Measurements from ENCODE around the gene POPDC2.

Gene POPDC2

DNA sequence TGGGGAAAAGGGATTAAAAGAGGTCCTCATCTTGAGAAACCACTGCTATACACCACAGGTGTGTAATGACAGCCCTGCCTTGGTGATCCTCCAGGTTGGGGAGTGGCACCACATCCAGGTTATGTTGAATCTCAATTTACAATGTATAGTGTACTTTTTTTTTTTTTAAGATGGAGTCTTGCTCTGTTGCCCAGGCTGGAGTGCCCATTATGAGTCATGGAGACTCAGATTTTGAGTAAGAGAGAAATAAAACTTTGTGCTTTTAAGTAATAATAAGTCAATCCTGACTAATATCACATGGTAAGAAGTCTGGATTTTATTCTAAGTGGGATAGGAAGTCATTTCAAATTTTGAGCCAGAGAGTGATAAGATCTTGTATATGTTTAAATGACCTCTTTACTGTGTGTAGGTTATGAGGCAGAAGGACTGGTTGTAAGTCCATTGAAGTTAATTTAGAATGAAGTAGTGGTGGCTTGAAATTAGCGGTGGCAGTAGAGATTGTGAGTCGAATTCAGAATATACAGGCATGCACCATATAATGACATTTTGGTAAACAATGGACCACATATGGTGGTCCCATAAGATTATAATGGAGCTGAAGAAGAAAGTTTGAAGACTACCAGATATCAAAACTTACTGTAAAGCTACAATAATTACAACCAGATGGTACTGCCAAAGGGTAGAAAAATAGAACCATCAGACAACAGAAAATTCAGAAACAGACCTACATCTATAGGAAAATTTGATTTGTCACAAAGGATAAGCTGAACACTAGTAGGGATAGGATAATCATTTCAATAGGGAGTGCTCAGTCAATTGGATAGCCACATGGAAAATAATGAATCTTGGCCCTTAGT, 20.7 kb downstream of the POPDC2 start:
- DNase-seq: no peak

DNA sequence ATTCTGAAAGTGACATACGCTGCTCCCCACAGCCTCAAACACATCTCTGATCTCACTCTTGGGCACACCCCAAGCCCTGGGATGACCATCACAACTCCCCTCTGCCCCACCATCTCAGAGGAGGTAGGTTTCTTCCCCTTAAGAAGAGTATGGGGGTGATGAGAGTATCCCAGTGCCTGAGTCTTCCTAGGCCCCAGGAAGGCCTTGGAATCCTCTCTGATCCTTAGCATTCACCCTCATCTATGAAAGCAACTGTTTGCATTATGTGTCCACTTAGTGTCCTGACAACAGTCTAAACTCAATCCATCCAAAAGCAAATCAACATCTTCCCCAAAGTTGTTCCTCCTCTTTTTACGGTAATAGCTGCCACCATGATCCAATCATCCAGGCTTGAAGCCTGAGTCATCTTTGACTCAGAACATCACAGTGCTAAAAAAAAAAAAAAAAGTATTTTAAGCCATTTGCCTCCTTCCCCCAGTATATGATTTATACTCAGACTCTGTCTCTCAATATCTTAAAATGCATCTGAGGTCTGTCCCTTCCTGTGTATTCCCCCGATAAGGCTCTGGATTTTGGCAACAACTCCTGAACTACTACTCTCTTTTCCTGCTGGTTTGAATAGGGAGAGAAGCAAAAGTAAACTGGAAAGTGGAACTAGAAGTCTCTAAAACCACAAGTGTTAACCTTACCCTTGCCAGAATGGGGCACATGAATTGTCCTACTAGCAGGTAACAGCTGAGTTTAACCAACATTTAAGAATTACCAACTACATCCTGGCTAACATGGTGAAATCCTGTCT, 22.5 kb downstream of the POPDC2 start:
- no peak for DNase-seq

GRCh38 chr3:119636891-119637611, 23.3 kb downstream of the POPDC2 start:
- DNase-seq: no peak

- no peak for DNase-seq
Measured at GRCh38 chr3:119636249-119636648, 24.1 kb downstream of the POPDC2 start.

DNA sequence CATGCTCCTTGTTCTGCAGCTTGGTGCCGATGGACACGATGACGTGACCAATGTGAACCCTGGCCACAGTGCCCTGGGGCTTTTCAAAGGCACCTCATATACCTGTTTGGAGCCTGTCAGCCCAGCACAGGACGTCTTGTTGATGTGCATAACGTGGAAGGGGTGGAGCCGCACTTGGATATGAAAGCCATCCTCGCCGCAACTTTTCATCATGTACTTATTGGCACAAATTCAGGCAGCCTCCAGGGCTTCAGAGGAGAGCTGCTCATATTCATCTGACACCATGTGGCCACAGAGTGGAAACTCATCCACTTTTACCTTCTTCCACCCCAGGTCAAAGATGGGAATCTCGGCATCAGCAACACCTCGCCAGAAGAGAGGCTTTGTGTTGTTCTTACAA, 24.7 kb downstream of the POPDC2 start:
- DNase-seq: no peak

- no peak for DNase-seq
Measured at GRCh38 chr3:119632829-119633228, 27.6 kb downstream of the POPDC2 start.

DNA sequence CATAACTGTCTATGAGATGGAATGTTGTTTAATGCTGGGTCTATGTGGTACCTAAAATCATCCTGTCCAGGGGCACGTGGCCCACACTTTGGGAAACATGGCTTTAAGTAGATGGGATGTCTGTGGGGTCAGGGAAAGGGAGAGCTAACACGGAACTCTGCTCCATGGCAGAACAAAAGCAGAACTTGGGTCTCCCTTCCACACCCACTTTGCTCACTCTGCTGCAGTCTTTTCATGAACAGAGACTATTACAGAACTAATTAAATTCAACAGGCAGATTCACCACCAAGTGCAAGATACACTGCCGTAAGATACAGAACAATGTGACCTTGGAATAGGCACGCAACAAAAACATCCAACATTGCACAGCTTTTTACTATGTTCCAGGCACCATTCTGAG, 28.2 kb downstream of the POPDC2 start:
- no peak for DNase-seq

DNA sequence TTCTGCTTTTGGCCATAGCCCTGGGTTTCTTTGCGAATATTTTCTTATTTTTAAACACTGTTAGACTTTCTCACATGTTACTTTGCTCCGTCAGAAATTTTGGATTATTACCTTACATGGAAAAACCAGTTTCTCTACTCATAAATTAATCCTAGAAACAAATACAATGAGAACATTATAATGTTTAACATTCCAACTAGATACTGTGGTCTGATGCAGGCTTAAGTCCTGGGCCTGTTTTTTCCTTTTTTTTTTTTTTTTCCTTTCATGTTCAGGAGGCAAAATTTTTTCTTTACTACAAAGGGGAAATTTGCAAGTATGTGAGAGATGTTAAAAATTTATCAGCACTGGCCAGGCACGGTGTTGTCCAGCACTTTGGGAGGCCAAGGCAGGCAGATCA, 28.9 kb downstream of the POPDC2 start:
- DNase-seq: no peak

DNA sequence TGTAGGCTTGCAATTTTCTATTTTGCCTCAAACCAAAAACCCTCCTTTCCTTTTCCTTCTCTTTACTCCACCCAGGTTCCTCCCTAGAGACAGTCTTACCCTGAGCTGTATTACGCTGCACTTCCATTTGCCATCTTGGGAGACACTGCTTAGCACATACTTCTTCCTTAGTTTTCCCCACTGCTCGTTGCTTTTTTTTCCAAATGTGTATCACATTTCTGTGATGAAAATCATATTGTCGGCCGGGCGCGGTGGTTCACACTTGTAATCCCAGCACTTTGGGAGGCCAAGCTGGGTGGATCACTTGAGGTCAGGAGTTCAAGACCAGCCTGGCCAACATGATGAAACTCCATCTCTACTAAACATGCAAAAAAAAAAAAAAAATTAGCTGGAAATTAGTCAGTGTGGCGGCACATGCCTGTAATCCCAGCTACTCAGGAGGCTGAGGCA, 29.5 kb downstream of the POPDC2 start:
- no peak for DNase-seq

DNA sequence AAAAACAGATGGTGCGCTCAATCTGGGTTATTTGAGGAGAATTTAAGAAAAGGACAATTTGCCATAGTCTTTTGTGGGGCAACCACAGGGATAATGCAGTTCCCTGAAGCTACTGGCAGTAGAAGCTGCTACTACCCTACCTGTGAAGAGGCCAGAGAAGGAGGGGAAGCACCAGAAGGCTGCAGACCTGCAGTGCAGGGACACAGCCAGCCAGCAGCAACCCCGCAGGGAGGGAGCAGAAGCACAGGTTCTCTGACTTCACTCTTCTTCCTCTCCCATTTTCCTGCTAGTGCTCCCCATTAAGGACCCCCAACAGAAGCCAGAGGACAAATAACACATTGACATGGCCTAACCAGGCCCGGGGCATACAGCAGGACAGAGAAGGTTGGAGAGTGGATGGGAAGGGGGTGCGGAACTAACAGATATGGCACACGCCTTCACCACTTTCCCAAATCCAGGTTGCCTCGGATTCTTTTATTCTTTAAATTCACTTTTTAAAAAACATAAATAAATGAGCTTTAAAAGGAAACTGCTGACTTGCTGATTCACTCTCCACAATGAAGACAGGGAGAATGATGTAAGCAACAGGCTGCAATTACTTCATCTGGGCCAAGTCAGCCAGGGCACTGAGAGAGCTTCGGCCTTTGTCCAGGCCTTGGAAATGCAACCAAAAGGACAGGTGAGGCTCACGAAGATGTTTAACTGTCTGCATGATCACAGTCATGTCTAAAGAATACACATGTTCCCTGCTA, 30.1 kb downstream of the POPDC2 start:
- DNase-seq: no peak

DNA sequence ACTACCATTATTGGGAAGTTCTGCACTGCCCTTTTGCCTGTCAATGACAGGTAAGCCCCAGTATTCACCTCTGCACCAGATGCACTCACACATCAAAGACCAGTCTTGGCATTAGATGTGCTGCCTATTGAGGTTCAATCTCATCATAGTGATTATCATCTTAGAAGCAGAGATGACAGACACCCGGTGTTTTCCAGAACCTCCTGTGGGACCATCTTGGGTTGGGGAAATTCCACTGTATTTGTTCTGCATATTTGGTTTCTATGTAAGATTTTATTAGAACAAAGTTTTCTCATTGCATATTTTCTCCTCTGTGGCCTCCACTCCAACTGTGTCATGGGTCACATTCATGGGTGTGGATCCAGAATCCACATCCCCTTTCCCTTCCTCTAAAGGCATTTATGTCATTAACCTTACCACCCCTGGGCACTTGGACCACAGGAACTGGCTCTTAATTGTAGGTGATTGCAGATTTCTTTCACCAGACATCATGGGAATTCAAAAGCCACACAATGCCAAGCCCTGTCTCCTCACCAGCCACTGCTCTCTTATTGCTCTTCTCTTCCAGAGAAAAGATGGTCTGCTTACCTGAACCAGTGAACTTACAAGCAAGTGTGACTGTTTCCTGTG, 31.5 kb downstream of the POPDC2 start:
- no peak for DNase-seq

DNA sequence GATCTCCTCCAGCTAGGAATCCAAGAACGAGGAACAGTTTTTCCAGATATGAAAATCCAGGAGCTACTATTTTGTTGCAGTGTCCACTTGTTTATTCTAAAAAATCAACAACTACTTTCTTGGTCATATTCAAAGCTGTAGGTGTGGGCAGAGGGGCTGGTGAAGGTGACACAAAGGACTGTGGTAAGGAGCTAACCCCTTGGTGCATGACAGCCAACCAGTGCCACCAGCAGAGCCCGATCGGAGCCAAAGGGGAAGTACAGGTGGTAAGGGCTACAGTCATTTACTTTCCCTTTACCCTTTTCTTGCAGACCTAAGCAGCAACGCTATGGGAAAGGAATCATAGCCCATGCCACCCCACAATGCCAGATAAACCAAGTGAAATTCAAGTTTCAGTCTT, 32.0 kb downstream of the POPDC2 start:
- DNase-seq: no peak

GRCh38 chr3:119627461-119627860, 32.9 kb downstream of the POPDC2 start:
- no peak for DNase-seq

DNA sequence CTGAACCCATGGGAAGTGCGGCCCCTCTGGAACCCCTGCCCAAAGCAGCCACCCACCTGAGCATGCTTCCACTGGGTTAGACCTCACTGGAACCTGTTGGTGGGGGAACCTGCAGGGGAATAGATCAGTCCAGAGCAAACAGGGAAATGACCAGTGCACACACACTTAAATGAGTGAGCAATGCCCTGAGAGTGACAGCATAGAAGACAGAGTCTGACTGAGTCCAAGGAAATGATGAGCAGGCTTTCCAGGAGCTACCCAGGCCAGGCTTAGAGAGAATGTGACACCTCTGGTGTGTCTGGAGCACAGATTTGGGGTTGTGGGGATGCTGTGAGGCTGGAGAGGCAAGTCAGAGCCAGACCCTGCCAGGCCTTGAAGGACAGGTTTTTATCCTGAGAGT, 34.2 kb downstream of the POPDC2 start:
- DNase-seq: no peak

DNA sequence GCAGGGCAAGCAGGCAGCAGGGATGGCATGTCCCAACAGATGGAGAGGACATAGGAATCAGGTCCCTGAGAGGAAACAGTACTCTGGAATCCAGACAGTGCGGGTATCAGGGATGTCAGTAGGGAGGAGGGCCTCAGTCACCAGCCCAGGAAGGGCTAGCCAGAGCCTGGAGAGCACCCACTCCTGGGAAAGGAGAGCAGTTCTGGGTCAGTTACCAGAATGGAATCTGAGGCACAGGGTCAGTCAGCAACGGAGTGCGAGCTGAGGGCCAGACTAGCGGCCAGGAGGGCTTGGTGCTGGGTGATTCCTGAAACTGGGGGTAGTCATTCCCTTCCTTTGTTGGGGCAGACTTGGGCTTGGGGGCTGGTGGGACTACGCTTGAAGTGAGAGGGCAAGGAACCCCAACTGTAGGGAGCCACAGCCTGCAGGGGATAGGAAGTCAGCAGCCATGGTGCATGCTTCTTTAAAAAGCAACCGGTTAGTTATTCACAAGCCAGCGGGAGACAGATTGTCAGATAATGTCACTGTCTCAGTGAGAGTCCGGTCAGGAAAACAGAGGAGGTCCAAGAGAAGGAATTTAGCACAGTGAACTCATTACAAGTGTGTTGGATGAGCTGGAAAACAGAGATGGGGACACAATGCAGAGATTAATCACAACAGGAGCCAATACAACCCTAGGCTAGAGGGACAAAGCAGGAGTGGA, 34.8 kb downstream of the POPDC2 start:
- no peak for DNase-seq

DNA sequence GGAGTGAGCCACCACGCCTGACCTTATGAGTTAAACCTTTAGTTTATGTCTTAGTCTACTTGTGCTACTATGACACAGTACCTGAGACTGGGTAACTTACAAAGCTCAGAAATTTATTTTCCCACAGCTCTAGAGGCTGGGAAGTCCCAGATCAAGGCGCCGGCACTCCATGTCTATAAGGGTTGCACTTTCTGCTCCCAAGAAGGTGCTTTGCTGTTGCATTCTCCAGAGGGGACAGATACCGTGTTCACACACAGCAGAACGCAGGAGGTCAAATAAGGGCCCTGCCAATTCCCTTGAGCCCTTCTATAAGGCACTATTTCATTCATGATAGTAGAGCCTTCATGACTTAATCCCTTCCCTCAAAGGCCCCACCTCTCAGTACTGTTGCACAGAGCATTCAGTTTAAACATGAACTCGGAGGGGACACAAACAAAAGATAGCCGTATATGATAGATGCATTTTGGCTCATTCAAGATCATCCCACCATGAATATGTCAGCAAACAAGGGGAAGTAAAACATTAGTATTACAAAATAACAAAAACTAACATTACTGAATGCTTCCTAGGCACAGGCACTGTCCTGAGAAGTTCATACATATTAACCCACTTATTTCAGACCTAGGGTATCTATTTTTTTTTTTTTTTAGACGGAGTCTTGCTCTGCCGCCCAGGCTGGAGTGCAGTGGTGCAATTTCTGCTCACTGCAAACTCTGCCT, 36.2 kb downstream of the POPDC2 start:
- DNase-seq: no peak

DNA sequence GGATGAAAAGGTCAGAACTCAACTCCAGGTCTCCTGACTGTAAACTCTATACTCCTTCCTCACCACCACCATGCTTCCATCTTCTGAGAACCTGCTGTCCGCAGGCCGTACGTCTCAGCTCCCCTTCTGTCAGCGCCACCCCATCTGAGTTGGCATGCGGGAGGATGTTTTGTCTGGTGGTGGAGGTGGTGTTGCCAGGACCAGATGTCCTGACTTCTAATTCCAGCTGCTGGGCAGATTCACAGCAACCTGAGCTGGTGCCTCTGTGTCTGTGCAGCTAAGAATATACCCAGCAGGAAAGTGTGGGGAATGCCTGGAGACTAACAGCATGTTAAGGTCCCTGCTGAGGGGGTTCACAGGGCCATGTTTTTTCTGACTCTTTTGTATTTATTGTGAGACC, 39.5 kb downstream of the POPDC2 start:
- no peak for DNase-seq

GRCh38 chr3:119619094-119619493, 41.3 kb downstream of the POPDC2 start:
- no peak for DNase-seq

GRCh38 chr3:119616056-119616455, 44.3 kb downstream of the POPDC2 start:
- no peak for DNase-seq

GRCh38 chr3:119613872-119614271, 46.5 kb downstream of the POPDC2 start:
- DNase-seq: no peak

- no peak for DNase-seq
Measured at GRCh38 chr3:119613201-119613600, 47.2 kb downstream of the POPDC2 start.
